BJ (cell line): Measurements from ENCODE around the gene ASPDH. TPM values are rescaled to one million over a fixed set of nuclear protein-coding genes. Genes with fewer than 3 reads are reported as not detected.

ENCODE experiments used
- CTCF ChIA-PET: fragments of 350-600 bp; formaldehyde crosslinking; extraction: SDS; loops from one replicate; lab custom pipeline; 2021; ENCODE audit warnings: antibody characterized with exemption, inconsistent platforms; lab: Yijun Ruan, JAX
- POLR2A ChIA-PET: fragments of 300-600 bp; sonication (Branson Sonifier 250); formaldehyde crosslinking; extraction: SDS; loops from one replicate; lab custom pipeline; 2021; ENCODE audit warnings: antibody characterized with exemption; lab: Charles Lee
- DNase-seq: peaks from one replicate; pipeline ENCODE4 v3.0.0-alpha.2; 2011; ENCODE audit warnings: low read depth
- H3K27me3 ChIP-seq: 2 replicates; pipeline ENCODE4 v1.6.0; 2011; ENCODE audit warnings: low read length; ENCODE audit not compliant: control insufficient read depth, insufficient read depth
- H3K36me3 ChIP-seq: 2 replicates; pipeline ENCODE4 v1.5.1; 2011; ENCODE audit warnings: low read length; ENCODE audit not compliant: control insufficient read depth, insufficient read depth
- H3K4me3 ChIP-seq: 2 replicates; pipeline ENCODE4 v1.5.1; 2011; ENCODE audit warnings: low read depth, mild to moderate bottlenecking, control low read depth, low read length
- CTCF ChIP-seq: IDR thresholded peaks from 2 replicates; pipeline ENCODE4 v1.5.1; 2011; ENCODE audit warnings: low read depth, mild to moderate bottlenecking, control low read depth, inconsistent platforms, low read length, moderate library complexity; ENCODE audit not compliant: insufficient read depth
- polyA plus RNA-seq: library from polyadenylated mRNA; depleted of rRNA; stranded (reverse); fragments of >200 nt; gene quantifications from 2 replicates; pipeline ENCODE4 v1.2.3, GENCODE V29; 2011

Gene ASPDH
- polyA plus RNA-seq, 1 experiment, result not detected

- DNase-seq, result no peak
- no peak for TF ChIP-seq CTCF
- ChIA-PET CTCF (no interaction called here), POLR2A (no interaction called here)
- Histone ChIP-seq H3K27me3 (no peaks in the 10 kb centered on the region), H3K4me3 (no peak overlapping the region), H3K36me3 (no peaks in the 10 kb centered on the region)
These were observed 1.5 kb upstream of the ASPDH start for GRCh38 chr19:50515168-50515561.

- ChIA-PET CTCF (no interaction called here), POLR2A (no interaction called here)
- TF ChIP-seq CTCF, result no peak
- no peak for DNase-seq
- Histone ChIP-seq H3K4me3 (no peak overlapping the region), H3K36me3 (no peaks in the 10 kb centered on the region), H3K27me3 (no peaks in the 10 kb centered on the region)
These were observed 844 bp upstream of the ASPDH start for GRCh38 chr19:50514346-50515167.

- POLR2A ChIA-PET, result no interaction called here
These were observed 541 bp downstream of the ASPDH start for GRCh38 chr19:50512999-50513745.

GRCh38 chr19:50512112-50512998, 1.4 kb downstream of the ASPDH start:
- peak overlapping the region; percentile 70 for H3K4me3 ChIP-seq
- DNase-seq, result no peak
- ChIA-PET POLR2A (no interaction called here), CTCF (interaction anchor here (0.6 to 2.0 kb wide), 7 partner anchors 25 to 155 kb away, joined by 3 to 5 read pairs (median 3); no protein-coding TSS in a partner anchor)
- no peaks in the 10 kb centered on the region; the same call in 1 of the 2 replicates for H3K36me3 ChIP-seq
- no peaks in the 10 kb centered on the region for H3K27me3 ChIP-seq
- no peak for TF ChIP-seq CTCF

More at GRCh38 chr19:50512999-50513745, 541 bp downstream of the ASPDH start:
- H3K4me3 ChIP-seq, result no peak overlapping the region
- TF ChIP-seq CTCF, result no peak
- CTCF ChIA-PET, result interaction anchor here (0.6 to 1.4 kb wide), 3 partner anchors 41 to 156 kb away, joined by 3 read pairs; no protein-coding TSS in a partner anchor
- no peak for DNase-seq
- H3K36me3 ChIP-seq, result no peaks in the 10 kb centered on the region
- H3K27me3 ChIP-seq, result no peaks in the 10 kb centered on the region
